ENCODE data around the gene HOXA4.

Gene HOXA4

DNA sequence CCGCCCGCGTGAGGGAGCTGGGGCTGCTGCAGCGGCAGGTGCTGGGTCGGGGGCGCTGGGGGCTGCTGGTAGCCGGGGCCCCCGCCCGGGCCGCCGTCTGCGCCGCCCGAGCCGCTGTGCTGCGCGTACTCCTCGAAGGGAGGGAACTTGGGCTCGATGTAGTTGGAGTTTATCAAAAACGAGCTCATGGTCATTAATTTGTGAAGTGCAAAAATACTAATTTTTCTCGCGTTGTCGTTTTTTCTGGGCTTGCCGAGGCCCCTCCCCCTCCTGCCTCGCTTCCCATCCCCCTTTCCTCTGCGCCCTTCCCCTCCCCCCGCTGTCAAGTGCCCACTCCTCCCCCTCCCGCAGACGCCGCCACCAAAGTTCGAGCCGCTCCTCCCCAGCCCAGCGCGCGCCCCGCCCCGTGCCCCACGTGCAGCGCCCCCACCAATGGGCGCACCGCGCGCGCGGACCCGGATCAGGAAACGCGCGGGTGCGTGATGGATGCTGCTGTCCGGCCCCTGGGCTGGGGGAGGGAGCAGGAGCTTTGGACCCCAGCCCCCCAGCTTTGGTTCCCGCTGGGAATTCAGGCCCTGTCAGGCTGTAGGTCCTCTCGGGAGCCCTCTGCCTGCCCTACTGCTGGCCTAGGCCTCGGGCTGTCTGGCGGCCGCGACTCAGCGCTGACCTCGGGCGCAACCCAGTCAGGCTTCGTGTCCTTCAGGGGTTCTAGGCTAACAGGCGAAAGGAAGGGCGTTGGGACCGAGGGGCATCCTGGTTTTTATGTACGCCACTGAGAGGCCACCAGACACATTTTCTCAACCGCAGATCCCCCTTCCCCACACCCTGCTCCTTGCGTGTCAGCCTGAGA lies at the start of gene HOXA4:
Gene HOXA4, minus strand, starts transcription at position 218 of the 850 bp plus-strand sequence. Its CDS starts 24 bp downstream, at position 194.
- DNase-seq, result no peak

- DNase-seq, result peak; percentile 58
Observed at GRCh38 chr7:27179503-27180430, 49.2 kb upstream of the HOXA4 start.

GRCh38 chr7:27179030-27179429 lies 48.5 kb upstream of the HOXA4 start:
- DNase-seq, result no peak

DNA sequence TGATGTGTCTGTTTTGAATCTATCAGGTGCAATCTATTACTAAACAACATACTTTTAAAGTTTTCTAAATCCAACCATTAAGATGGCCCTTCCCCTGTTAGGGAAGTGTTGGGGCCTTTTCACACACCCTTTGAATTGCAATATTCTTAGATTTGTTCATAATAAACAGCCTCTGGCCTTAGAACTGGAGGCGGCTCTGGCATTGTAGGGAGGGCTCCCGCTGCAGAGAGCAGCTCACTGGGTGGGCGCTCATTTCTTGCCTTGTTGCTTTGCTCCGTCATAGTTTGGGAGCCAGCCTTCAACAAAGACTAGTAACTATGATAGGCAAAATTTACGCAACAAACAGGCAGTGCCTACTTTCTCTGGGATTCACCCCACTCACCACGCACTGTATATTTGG lies 47.8 kb upstream of the HOXA4 start:
- no peak for DNase-seq

GRCh38 chr7:27177795-27178320 lies 47.3 kb upstream of the HOXA4 start:
- DNase-seq, result no peak

DNA sequence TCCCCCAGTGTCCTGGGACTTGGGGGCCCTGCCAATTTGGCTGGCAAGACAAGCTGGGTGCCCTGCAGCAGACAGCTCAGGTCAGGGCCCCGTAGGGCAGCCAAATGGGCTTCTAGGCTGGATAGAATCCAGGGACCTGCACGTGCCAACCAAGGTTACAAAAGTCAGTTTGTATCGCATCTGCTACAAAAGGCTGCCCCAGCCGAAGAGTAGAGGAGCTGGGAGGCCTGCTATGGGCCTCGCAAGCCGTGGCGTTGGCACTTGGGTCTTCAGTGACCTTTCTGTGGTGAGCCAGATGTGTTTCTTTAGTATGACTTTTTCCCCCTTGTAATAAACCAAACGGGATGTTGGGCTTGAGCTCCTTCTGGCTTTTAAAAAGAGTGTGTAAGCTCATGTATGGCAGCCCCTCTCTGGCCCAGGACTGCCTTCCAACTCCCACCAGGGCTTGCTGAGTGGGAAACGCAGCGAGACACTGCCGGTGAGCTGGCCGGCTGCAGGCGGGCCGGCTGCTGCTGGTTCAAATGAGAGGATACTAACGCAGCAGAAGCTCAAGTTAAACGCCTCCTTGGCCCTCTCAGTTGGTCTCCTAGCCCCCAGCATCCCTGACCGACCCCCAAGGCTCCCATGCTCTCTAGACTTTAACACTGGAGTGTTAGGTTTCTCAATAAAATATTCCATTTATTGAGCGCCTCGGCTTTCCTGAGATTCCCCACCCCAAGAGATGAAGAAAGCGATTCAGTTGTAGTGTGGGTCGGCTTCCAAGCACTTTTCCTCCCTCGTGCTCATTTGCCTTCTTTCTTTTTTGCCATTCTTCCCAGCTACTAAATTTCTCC lies 46.6 kb upstream of the HOXA4 start:
- no peak for DNase-seq

GRCh38 chr7:27176524-27176845 lies 45.9 kb upstream of the HOXA4 start:
- no peak for DNase-seq

- no peak for DNase-seq
Observed at GRCh38 chr7:27175626-27176523, 45.3 kb upstream of the HOXA4 start.

GRCh38 chr7:27174874-27175625 lies 44.5 kb upstream of the HOXA4 start:
- no peak for DNase-seq

DNA sequence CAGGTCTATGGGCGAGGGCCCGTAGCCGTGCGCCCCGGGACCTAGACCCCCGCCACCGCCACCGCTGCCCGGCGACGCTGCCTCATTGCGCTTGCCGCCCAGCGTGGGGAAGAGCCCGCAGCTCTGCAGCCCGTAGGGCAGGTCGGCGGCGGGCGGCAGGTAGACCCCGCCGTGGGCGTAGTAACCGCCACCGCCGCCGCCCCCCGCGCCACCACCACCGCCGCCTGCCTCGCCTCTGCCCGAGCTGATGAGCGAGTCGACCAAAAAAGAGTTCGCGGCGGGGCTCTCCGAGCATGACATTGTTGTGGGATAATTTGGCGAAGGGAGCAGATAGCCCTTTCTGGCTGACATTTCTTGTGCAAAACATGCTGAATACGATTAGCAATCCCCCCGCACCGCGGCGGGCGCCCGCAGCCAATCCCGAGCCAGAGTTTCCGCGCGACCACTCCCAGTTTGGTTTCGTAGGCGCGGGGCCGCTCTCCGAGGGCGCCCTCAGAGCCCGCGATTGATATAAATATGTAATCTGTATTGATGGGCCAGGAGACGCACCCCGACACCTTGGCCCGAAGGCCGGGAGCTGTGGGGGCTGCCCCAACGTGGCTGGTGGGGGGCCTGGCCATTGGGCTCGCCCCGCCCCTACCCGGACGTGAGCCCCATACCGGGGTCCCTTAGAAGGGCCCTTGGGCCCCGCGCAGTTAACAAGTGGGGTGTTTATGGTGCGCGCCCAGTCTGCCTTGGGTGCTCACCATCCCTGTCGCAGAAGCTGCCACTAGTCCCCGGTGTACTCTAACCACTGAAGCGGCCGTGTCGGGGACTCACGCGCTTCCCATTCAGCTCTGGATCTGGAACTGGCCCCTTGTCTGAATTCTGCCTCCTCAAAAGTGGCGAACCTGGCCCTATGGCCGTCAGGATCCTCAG lies 43.7 kb upstream of the HOXA4 start, which contains the start of gene HOXA10:
Gene HOXA10, minus strand, starts transcription at position 365 of the 918 bp plus-strand sequence. Its CDS starts 14 bp downstream, at position 351.
- DNase-seq, result no peak

GRCh38 chr7:27173511-27173955 lies 43.0 kb upstream of the HOXA4 start:
- DNase-seq, result no peak

- no peak for DNase-seq
Observed at GRCh38 chr7:27172823-27173510, 42.4 kb upstream of the HOXA4 start.

- DNase-seq, result no peak
Observed at GRCh38 chr7:27172315-27172774, 41.8 kb upstream of the HOXA4 start.

GRCh38 chr7:27171637-27172314 lies 41.2 kb upstream of the HOXA4 start:
- DNase-seq, result peak; percentile 47

DNA sequence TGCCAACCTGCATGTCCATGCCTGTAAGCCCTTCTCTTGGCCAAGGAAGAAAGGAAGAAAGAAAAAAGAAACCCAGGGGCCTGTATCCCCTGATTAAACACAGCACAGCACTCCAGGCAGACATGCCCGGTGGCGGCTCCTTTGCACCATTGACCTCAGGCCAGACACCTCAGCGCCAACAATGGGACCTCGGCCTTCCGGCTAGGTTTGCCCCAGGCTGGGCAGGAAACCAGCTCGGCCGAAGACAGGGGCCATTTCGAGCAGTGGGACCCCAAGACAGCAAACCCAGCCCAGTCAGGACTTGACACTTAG lies 40.7 kb upstream of the HOXA4 start:
- DNase-seq, result no peak

DNA sequence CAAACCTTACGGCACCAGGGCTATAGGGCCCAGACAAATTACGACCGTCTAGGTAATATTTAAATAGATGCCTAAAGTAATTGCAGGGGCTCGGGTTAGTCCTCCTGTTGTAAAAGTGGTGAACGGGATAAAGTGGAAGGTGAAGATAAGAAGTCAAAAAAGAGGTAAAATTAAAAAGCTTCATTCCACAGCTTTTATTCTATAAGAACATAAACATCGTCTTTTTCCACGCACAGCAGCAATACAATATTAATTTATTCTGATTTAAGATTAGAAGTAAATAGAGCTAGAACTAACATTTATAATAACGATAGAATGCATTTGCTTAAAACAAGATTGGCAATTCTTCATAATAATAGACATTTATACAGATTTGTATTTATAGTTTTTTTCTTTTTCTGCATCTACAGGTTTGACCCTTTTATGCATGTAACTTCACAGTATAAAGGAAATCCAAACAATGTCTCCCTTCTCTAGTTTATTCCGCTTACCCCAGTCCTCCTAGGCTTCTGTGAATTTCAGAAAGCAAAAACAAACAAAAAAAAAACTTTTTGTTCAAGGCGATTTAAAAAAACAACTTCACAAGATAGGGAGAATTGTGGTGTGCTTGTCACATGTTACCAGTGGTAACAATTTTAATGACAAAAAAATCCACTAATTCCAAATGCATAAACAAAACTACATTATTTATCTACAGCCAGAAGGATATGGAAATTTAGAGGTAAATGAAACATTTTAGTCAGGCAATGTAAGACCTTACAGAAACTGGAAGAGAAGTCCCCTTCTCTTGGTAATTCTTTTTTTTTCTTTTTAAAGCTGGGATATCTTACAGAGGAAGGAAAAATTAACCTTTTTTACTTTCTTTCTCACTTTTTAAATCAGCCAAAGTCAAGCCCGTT lies 40.1 kb upstream of the HOXA4 start:
- no peak for DNase-seq
